HepG2 (cell line): ENCODE results near the gene OR2T10. TPM values are rescaled to one million over a fixed set of nuclear protein-coding genes. Genes with fewer than 3 reads are reported as not detected.

Experiments used
- ATAC-seq: fragments of 200-7000 bp; cut with Tn5 transposase; 3 replicates; pipeline ENCODE4 v1.9.1; 2020; ENCODE audit warnings: mild to moderate bottlenecking, moderate library complexity
- BruUV-seq: library from RNA; stranded (reverse); fragments of 400-500 nt; replicated peaks from 2 replicates; lab custom pipeline; 2021; lab: Mats Ljungman, UMichigan
- CTCF ChIA-PET: fragments of 300-600 bp; formaldehyde crosslinking; extraction: SDS; loops from one replicate; lab custom pipeline; 2021; ENCODE audit warnings: low total read pairs, inconsistent platforms, low intra/inter-chr PET ratio; lab: Yijun Ruan, JAX
- POLR2A ChIA-PET: fragments of 350-600 bp; sonication (Branson Sonifier 250); formaldehyde crosslinking; loops from one replicate; lab custom pipeline; 2020; ENCODE audit warnings: antibody characterized with exemption, inconsistent platforms; lab: Yijun Ruan, JAX
- DNase-seq: peaks from one replicate; pipeline ENCODE4 v3.0.0-alpha.2; 2015; ENCODE audit warnings: low spot score
- FAIRE-seq: peaks from 3 replicates; lab custom pipeline; 2011; peaks lifted over from hg19 to GRCh38; lab: Jason Lieb, UNC
- H2AFZ ChIP-seq: one replicate; pipeline ENCODE4 v1.6.1; 2011; ENCODE audit warnings: low read length, inconsistent platforms
- H3K27ac ChIP-seq: fragments of 300-600 bp; 3 replicates; pipeline ENCODE4 v1.8.0; 2011; ENCODE audit warnings: mixed run types, mild to moderate bottlenecking, mixed read lengths, low read length, inconsistent platforms; ENCODE audit not compliant: insufficient read depth; ENCODE audit errors: extremely low read length
- H3K27me3 ChIP-seq, 2 experiments: fragments of 200-600 bp in 1 of 2; 2 replicates in 1 of 2; 3 replicates in 1 of 2; pipeline versions ENCODE4 v1.6.0 to v1.8.0; 2011; ENCODE audit warnings: low read length in 2 of 2, mild to moderate bottlenecking in 2 of 2, moderate library complexity in 2 of 2, inconsistent platforms in 1 of 2; ENCODE audit not compliant: insufficient read depth in 2 of 2, control insufficient read depth in 1 of 2
- H3K36me3 ChIP-seq, 2 experiments: fragments of 200-600 bp in 1 of 2; replicated peaks in 1 of 2; 2 replicates in 1 of 2; 3 replicates in 1 of 2; pipeline versions ENCODE4 v1.5.1 to v1.8.0; 2011; ENCODE audit warnings: low read length in 2 of 2, inconsistent platforms in 1 of 2; ENCODE audit not compliant: insufficient read depth in 2 of 2, control insufficient read depth in 1 of 2
- H3K4me1 ChIP-seq: 2 replicates; pipeline ENCODE4 v1.5.1; 2012; ENCODE audit warnings: low read length, inconsistent platforms; ENCODE audit not compliant: insufficient read depth
- H3K4me2 ChIP-seq: 2 replicates; pipeline ENCODE4 v1.6.0; 2011; ENCODE audit warnings: low read depth, low read length, inconsistent platforms
- H3K4me3 ChIP-seq, 3 experiments: fragments of 200-600 bp in 1 of 3; sonication (generic), shearing (Covaris generic) in 1 of 3; replicated peaks in 1 of 3; 2 replicates each; pipeline ENCODE4 v1.5.1; 2011 to 2016; ENCODE audit warnings: low read length in 3 of 3, inconsistent platforms in 2 of 3, low read depth in 2 of 3, mild to moderate bottlenecking in 2 of 3, control low read depth in 1 of 3, mixed read lengths in 1 of 3; ENCODE audit not compliant: insufficient read depth in 1 of 3
- H3K79me2 ChIP-seq: one replicate; pipeline ENCODE4 v1.6.1; 2011; ENCODE audit warnings: low read length, inconsistent platforms; ENCODE audit not compliant: insufficient read depth
- H3K9ac ChIP-seq: 2 replicates; pipeline ENCODE4 v1.6.0; 2011; ENCODE audit warnings: mild to moderate bottlenecking, low read depth, low read length, inconsistent platforms; ENCODE audit not compliant: insufficient read depth
- H3K9me3 ChIP-seq: 2 replicates; pipeline ENCODE4 v1.5.1; 2012; ENCODE audit warnings: mild to moderate bottlenecking, low read length
- H4K20me1 ChIP-seq: 2 replicates; pipeline ENCODE4 v1.6.0; 2011; ENCODE audit warnings: inconsistent platforms, mild to moderate bottlenecking, low read length, moderate library complexity; ENCODE audit not compliant: insufficient read depth
- HES4 ChIP-seq: sonication (generic); formaldehyde crosslinking; IDR thresholded peaks from 2 replicates; pipeline ENCODE4 v1.9.0; 2021; ENCODE audit warnings: mild to moderate bottlenecking, missing genetic modification reagents, borderline replicate concordance
- NFKB2 ChIP-seq: sonication (generic); formaldehyde crosslinking; IDR thresholded peaks from 2 replicates; pipeline ENCODE4 v1.4.0; 2020; ENCODE audit warnings: missing genetic modification reagents, borderline replicate concordance
- RELA ChIP-seq: sonication (generic); formaldehyde crosslinking; IDR thresholded peaks from 2 replicates; pipeline ENCODE4 v1.4.0; 2020; ENCODE audit warnings: missing genetic modification reagents
- RFX1 ChIP-seq: fragments of 450-650 bp; IDR thresholded peaks from 2 replicates; pipeline ENCODE4 v1.6.1; 2017
- SOX6 ChIP-seq, 2 experiments: fragments of 450-650 bp in 1 of 2; sonication (generic) in 1 of 2; formaldehyde crosslinking in 1 of 2; IDR thresholded peaks; 2 replicates each; pipeline versions ENCODE4 v1.4.0 to v1.6.1; 2017 to 2020; ENCODE audit warnings: antibody characterized with exemption in 1 of 2, mild to moderate bottlenecking in 1 of 2, missing genetic modification reagents in 1 of 2
- ZNF432 ChIP-seq: sonication (generic); formaldehyde crosslinking; IDR thresholded peaks from 2 replicates; pipeline ENCODE4 v1.5.0; 2020; ENCODE audit warnings: missing genetic modification reagents, mild to moderate bottlenecking, borderline replicate concordance
- ZNF747 ChIP-seq: sonication (generic); formaldehyde crosslinking; IDR thresholded peaks from 2 replicates; pipeline ENCODE4 v1.8.1; 2023; ENCODE audit warnings: missing genetic modification reagents, mild to moderate bottlenecking, borderline replicate concordance
- ZSCAN9 ChIP-seq: IDR thresholded peaks from 2 replicates; pipeline ENCODE4 v1.6.1; 2016; ENCODE audit warnings: borderline replicate concordance
- WGBS: methylation state at CpG from one replicate; pipeline ENCODE4 v1.1.6; 2017; ENCODE audit warnings: low lambda C conversion rate; 5-methylcytosine and 5-hydroxymethylcytosine counted together
- in situ Hi-C: cut with HindIII; loops from 2 replicates; pipeline ENCODE4 v1.10.0; 2017; ENCODE audit warnings: low pct_unique_long_range_greater_than_20kb; ENCODE audit not compliant: extremely low pct_ligation_motif_present
- intact Hi-C: fragments of 100-400 bp; cut with micrococcal nuclease; formaldehyde crosslinking; loops from one replicate; pipeline ENCODE4 v1.10.0; 2022; ENCODE audit not compliant: unreplicated experiment
- polyA plus RNA-seq, 8 experiments: library from polyadenylated mRNA; depleted of rRNA in 3 of 8; stranded (reverse) in 7 of 8; unstranded in 1 of 8; fragments of >200 nt; fragmentation: Illumina TruSeq in 4 of 8; extraction: Trizol in 4 of 8; gene quantifications; 2 replicates each; pipeline versions ENCODE4 v1.2.1 to v1.2.3, GENCODE V29; 2011 to 2016; ENCODE audit warnings: low read depth in 4 of 8, missing spikeins in 1 of 8, mixed read lengths in 1 of 8; ENCODE audit not compliant: insufficient read depth in 1 of 8
- total RNA-seq, 5 experiments: library from RNA; depleted of rRNA; stranded (reverse); fragments of >200 nt; fragmentation: Illumina TruSeq; extraction: Trizol; gene quantifications; 2 replicates each; pipeline ENCODE4 v1.2.3, GENCODE V29; 2016; ENCODE audit warnings: low read depth in 1 of 5
- TF ChIP-seq, protein P1 (sequence below): sonication (generic); formaldehyde crosslinking; IDR thresholded peaks from 2 replicates; pipeline ENCODE4 v1.4.0; 2020; ENCODE audit warnings: missing genetic modification reagents

OR2T10 gene
- total and polyA plus RNA-seq, 2 of the 13 experiments (the other 11 are each of a cell fraction or from before 2014, with no cell fraction given): not detected

DNA sequence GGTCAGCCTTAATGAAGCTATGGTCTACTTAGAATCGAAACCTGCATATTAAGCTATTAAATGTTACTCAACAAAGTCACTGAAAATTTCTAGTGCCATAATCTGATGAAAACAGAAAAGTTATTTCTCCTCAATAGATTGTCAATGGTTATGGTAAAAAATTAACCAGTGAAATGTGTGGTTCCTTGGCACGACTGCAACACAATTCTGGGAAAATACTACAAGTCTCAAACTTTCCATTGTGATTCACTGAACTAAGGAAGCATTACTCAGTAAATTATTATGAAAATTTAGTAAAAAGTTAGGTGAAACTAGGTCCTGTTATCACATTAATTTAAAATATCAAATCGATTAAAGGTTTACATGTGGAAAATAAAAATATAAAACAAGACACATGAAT lies 12.8 kb upstream of the OR2T10 start:
- FAIRE-seq: no peak
- ChIA-PET POLR2A (no interaction called here), CTCF (no interaction called here)
- Histone ChIP-seq H3K4me1 (no peaks in the 10 kb centered on the region), H3K9me3 (no peaks in the 10 kb centered on the region), H3K9ac (no peak overlapping the region), H3K36me3 (no peaks in the 10 kb centered on the region), H3K4me3 (no peak overlapping the region), H2AFZ (no peak overlapping the region), H3K27me3 (no peaks in the 10 kb centered on the region), H3K79me2 (no peaks in the 10 kb centered on the region), H3K4me2 (no peak overlapping the region), H4K20me1 (no peaks in the 10 kb centered on the region), H3K27ac (no peak overlapping the region)
- no peak for ATAC-seq
- under 1% methylated on average over 3 of the region's 3 CpGs for WGBS
- DNase-seq: no peak
- BruUV-seq: no TSS peak
- intact Hi-C loops: no loop called here
- TF ChIP-seq, protein P1, sequence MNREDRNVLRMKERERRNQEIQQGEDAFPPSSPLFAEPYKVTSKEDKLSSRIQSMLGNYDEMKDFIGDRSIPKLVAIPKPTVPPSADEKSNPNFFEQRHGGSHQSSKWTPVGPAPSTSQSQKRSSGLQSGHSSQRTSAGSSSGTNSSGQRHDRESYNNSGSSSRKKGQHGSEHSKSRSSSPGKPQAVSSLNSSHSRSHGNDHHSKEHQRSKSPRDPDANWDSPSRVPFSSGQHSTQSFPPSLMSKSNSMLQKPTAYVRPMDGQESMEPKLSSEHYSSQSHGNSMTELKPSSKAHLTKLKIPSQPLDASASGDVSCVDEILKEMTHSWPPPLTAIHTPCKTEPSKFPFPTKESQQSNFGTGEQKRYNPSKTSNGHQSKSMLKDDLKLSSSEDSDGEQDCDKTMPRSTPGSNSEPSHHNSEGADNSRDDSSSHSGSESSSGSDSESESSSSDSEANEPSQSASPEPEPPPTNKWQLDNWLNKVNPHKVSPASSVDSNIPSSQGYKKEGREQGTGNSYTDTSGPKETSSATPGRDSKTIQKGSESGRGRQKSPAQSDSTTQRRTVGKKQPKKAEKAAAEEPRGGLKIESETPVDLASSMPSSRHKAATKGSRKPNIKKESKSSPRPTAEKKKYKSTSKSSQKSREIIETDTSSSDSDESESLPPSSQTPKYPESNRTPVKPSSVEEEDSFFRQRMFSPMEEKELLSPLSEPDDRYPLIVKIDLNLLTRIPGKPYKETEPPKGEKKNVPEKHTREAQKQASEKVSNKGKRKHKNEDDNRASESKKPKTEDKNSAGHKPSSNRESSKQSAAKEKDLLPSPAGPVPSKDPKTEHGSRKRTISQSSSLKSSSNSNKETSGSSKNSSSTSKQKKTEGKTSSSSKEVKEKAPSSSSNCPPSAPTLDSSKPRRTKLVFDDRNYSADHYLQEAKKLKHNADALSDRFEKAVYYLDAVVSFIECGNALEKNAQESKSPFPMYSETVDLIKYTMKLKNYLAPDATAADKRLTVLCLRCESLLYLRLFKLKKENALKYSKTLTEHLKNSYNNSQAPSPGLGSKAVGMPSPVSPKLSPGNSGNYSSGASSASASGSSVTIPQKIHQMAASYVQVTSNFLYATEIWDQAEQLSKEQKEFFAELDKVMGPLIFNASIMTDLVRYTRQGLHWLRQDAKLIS (CRISPR knock-in tag): no peak
- no peak for TF ChIP-seq NFKB2
- TF ChIP-seq HES4 (CRISPR knock-in tag): no peak
- TF ChIP-seq ZNF747 (CRISPR knock-in tag): no peak
- no peak for TF ChIP-seq ZNF432 (CRISPR knock-in tag)
- TF ChIP-seq RELA (CRISPR knock-in tag): no peak
- TF ChIP-seq SOX6 (IDR thresholded peaks at IDR 0.05): no peak
- no peak for TF ChIP-seq SOX6 (CRISPR knock-in tag; IDR thresholded peaks at IDR 0.05)
- no peak for TF ChIP-seq ZSCAN9 (CRISPR knock-in tag)
- TF ChIP-seq RFX1: no peak
- in situ Hi-C loops: no loop called here
